ENCODE results near the gene KANTR. TPM values are rescaled to one million over a fixed set of nuclear protein-coding genes. Genes with fewer than 3 reads are reported as not detected.

The KANTR gene
- total RNA-seq, 1 experiment from 2014 or later, result 7.5 TPM

GRCh38 chrX:53077207-53078197 lies 16.4 kb upstream of the KANTR start:
- Histone ChIP-seq H3K27me3 (ENCODE audit: insufficient read depth, low read length) (no peaks in the 10 kb centered on the region), H3K9me3 (ENCODE audit: control insufficient read depth in 1 of 2, insufficient read depth in 1 of 2, low read depth in 1 of 2, low read length in 2 of 2) (no peaks in the 10 kb centered on the region), H3K9ac (ENCODE audit: low read length) (no peak overlapping the region), H3K4me3 (replicated peaks in 1 of 2; ENCODE audit: low read depth in 1 of 2, low read length in 2 of 2) (no peak overlapping the region), H3K4me1 (ENCODE audit: control insufficient read depth in 1 of 2, insufficient read depth in 2 of 2, low read length in 2 of 2) (peaks cover 4 to 16% of the 10 kb centered on the region in 2 experiments; a peak in 3 of 4 replicates), H3K79me2 (ENCODE audit: insufficient read depth, low read length) (no peaks in the 10 kb centered on the region), H4K20me1 (ENCODE audit: insufficient read depth) (no peaks in the 10 kb centered on the region), H3K27ac (ENCODE audit: low read depth, low read length) (no peak overlapping the region), H3K4me2 (ENCODE audit: low read length) (no peak overlapping the region), H2AFZ (ENCODE audit: low read depth, low read length, poor library complexity, severe bottlenecking) (no peak overlapping the region), H3K36me3 (ENCODE audit: control insufficient read depth in 1 of 2, insufficient read depth in 2 of 2, low read length in 2 of 2) (no peaks in the 10 kb centered on the region), H3K9me2 (ENCODE audit: insufficient read depth) (no peaks in the 10 kb centered on the region)
- RAD21 ChIA-PET (ENCODE audit: low non-redundant PET in 1 of 2, low total read pairs in 2 of 2, uncharacterized antibody in 2 of 2, unreplicated experiment in 2 of 2), result no interaction called here
- DNase-seq (ENCODE audit: low read depth, low spot score) (no peak), ATAC-seq (no peak)
- CTCF ChIA-PET, result no interaction called here
- POLR2A ChIA-PET, result no interaction called here
- intact Hi-C loops (cut with micrococcal nuclease), result no loop called here
- no TSS peak for BruUV-seq (replicated peaks)
- TF ChIP-seq RAD21 (IDR thresholded peaks at IDR 0.05; ENCODE audit: low read depth), result no peak

DNA sequence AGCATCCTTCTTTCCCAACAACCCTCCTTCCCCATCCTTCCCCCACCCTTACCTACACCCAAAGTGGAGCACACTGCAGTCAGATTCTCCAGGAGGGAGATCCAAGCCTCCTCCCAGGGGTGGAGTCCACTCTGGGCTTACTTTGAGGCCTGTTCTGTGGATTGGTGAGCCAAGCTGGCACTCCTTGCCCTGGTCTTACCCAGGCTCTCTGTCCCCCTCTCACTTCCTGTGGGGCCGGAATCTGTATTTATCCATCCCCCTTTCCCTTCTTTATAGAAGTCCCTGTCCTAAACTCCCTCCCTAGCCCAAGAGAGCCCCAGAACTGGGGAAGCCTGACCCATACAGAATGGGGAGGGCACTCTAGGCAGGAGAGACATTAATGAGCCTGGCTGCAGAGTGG lies 15.0 kb upstream of the KANTR start:
- intact Hi-C loops (cut with micrococcal nuclease), result no loop called here
- RAD21 ChIA-PET (ENCODE audit: low non-redundant PET in 1 of 2, low total read pairs in 2 of 2, uncharacterized antibody in 2 of 2, unreplicated experiment in 2 of 2), result no interaction called here
- TF ChIP-seq REST (IDR thresholded peaks at IDR 0.05; ENCODE audit: low read depth) (no peak), EGR1 (IDR thresholded peaks at IDR 0.05; ENCODE audit: low read depth) (no peak), SRF (IDR thresholded peaks at IDR 0.05; ENCODE audit: low read depth) (no peak), ZNF274 (IDR thresholded peaks at IDR 0.05; ENCODE audit: low read depth, low read length) (no peak), ATF3 (IDR thresholded peaks at IDR 0.05) (no peak), EZH2phosphoT487 (IDR thresholded peaks at IDR 0.05; ENCODE audit: borderline replicate concordance) (no peak), JUND (IDR thresholded peaks at IDR 0.05) (no peak), ELF1 (IDR thresholded peaks at IDR 0.05; ENCODE audit: borderline replicate concordance, low read depth) (no peak), ZFX (IDR thresholded peaks at IDR 0.05) (no peak), POLR2A (IDR thresholded peaks at IDR 0.05; ENCODE audit: borderline replicate concordance, extremely low read depth, insufficient read depth, insufficient read length) (no peak), FOSL1 (IDR thresholded peaks at IDR 0.05; ENCODE audit: low read depth) (no peak), SIN3A (IDR thresholded peaks at IDR 0.05; ENCODE audit: low read depth) (no peak)
- TF ChIP-seq, protein P1, sequence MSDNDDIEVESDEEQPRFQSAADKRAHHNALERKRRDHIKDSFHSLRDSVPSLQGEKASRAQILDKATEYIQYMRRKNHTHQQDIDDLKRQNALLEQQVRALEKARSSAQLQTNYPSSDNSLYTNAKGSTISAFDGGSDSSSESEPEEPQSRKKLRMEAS (IDR thresholded peaks at IDR 0.05), result no peak
- TF ChIP-seq, protein P2, sequence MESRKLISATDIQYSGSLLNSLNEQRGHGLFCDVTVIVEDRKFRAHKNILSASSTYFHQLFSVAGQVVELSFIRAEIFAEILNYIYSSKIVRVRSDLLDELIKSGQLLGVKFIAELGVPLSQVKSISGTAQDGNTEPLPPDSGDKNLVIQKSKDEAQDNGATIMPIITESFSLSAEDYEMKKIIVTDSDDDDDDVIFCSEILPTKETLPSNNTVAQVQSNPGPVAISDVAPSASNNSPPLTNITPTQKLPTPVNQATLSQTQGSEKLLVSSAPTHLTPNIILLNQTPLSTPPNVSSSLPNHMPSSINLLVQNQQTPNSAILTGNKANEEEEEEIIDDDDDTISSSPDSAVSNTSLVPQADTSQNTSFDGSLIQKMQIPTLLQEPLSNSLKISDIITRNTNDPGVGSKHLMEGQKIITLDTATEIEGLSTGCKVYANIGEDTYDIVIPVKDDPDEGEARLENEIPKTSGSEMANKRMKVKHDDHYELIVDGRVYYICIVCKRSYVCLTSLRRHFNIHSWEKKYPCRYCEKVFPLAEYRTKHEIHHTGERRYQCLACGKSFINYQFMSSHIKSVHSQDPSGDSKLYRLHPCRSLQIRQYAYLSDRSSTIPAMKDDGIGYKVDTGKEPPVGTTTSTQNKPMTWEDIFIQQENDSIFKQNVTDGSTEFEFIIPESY (IDR thresholded peaks at IDR 0.05; ENCODE audit: extremely low read depth, insufficient replicate concordance, low read length), result no peak

More for the DNA sequence above, 15.0 kb upstream of the KANTR start:
- Histone ChIP-seq H3K9ac (ENCODE audit: low read length) (no peak overlapping the region), H3K36me3 (ENCODE audit: control insufficient read depth in 1 of 2, insufficient read depth in 2 of 2, low read length in 2 of 2) (no peaks in the 10 kb centered on the region), H3K4me2 (ENCODE audit: low read length) (no peak overlapping the region), H3K4me3 (replicated peaks in 1 of 2; ENCODE audit: low read depth in 1 of 2, low read length in 2 of 2) (no peak overlapping the region), H3K27ac (ENCODE audit: low read depth, low read length) (no peak overlapping the region), H4K20me1 (ENCODE audit: insufficient read depth) (no peaks in the 10 kb centered on the region), H3K9me2 (ENCODE audit: insufficient read depth) (no peaks in the 10 kb centered on the region), H3K27me3 (ENCODE audit: insufficient read depth, low read length) (no peaks in the 10 kb centered on the region), H2AFZ (ENCODE audit: low read depth, low read length, poor library complexity, severe bottlenecking) (no peak overlapping the region), H3K79me2 (ENCODE audit: insufficient read depth, low read length) (peaks cover 8% of the 10 kb centered on the region; the same call in 1 of the 2 replicates), H3K4me1 (ENCODE audit: control insufficient read depth in 1 of 2, insufficient read depth in 2 of 2, low read length in 2 of 2) (peaks cover 0 to 14% of the 10 kb centered on the region in 2 experiments; a peak in 2 of 4 replicates), H3K9me3 (ENCODE audit: control insufficient read depth in 1 of 2, insufficient read depth in 1 of 2, low read depth in 1 of 2, low read length in 2 of 2) (no peaks in the 10 kb centered on the region)
- no peak for DNase-seq (ENCODE audit: low read depth, low spot score)
- ATAC-seq, result no peak
- BruUV-seq (replicated peaks), result no TSS peak
- POLR2A ChIA-PET, result no interaction called here
- CTCF ChIA-PET, result no interaction called here
